GM23338 (cell line): ENCODE data around the gene TMBIM1. TPM values are rescaled to one million over a fixed set of nuclear protein-coding genes. Genes with fewer than 3 reads are reported as not detected.

Experiments
- ATAC-seq: fragments of 200-7000 bp; cut with Tn5 transposase; 3 replicates; pipeline ENCODE4 v1.9.1; 2020
- DNase-seq: peaks from one replicate; pipeline ENCODE4 v3.0.0-alpha.2; 2015; ENCODE audit warnings: low spot score
- H2AFZ ChIP-seq: fragments of 200-600 bp; sonication (generic); 2 replicates; pipeline ENCODE4 v1.8.0; 2016; ENCODE audit warnings: antibody characterized with exemption, mild to moderate bottlenecking, moderate library complexity
- H3F3A ChIP-seq: fragments of 200-600 bp; sonication (generic); replicated peaks from 2 replicates; pipeline ENCODE4 v1.8.0; 2017; ENCODE audit warnings: antibody characterized with exemption, mixed run types, low read depth
- H3K27ac ChIP-seq: fragments of 200-600 bp; sonication (generic); 2 replicates; pipeline ENCODE4 v1.6.1; 2016; ENCODE audit warnings: low read depth
- H3K27me3 ChIP-seq: fragments of 200-600 bp; sonication (generic); 2 replicates; pipeline ENCODE4 v1.8.0; 2016; ENCODE audit warnings: mild to moderate bottlenecking, mixed run types, moderate library complexity; ENCODE audit not compliant: insufficient read depth
- H3K36me3 ChIP-seq: fragments of 200-600 bp; sonication (generic); 2 replicates; pipeline ENCODE4 v1.8.0; 2016; ENCODE audit warnings: mild to moderate bottlenecking; ENCODE audit not compliant: insufficient read depth
- H3K4me1 ChIP-seq: fragments of 200-600 bp; sonication (generic); 2 replicates; pipeline ENCODE4 v1.8.0; 2016; ENCODE audit warnings: mild to moderate bottlenecking, moderate library complexity; ENCODE audit not compliant: insufficient read depth
- H3K4me2 ChIP-seq: fragments of 200-600 bp; sonication (generic); 2 replicates; pipeline ENCODE4 v1.7.1; 2017; ENCODE audit warnings: mixed run types
- H3K4me3 ChIP-seq: fragments of 200-600 bp; sonication (generic); 2 replicates; pipeline ENCODE4 v1.6.1; 2016; ENCODE audit warnings: mixed run types
- H3K79me2 ChIP-seq: fragments of 200-600 bp; sonication (generic); replicated peaks from 2 replicates; pipeline ENCODE4 v1.8.0; 2017; ENCODE audit warnings: mild to moderate bottlenecking; ENCODE audit not compliant: insufficient read depth
- H3K9me2 ChIP-seq: fragments of 200-600 bp; sonication (generic); 2 replicates; pipeline ENCODE4 v1.8.0; 2017; ENCODE audit not compliant: insufficient read depth
- H4K20me1 ChIP-seq: fragments of 200-600 bp; sonication (generic); replicated peaks from 2 replicates; pipeline ENCODE4 v1.8.0; 2017; ENCODE audit warnings: mild to moderate bottlenecking; ENCODE audit not compliant: insufficient read depth
- H3K27ac Mint-ChIP-seq: 2 replicates; pipeline ENCODE4 v1.8.0; 2020; ENCODE audit warnings: inconsistent platforms, mild to moderate bottlenecking, moderate library complexity, mixed read lengths
- H3K27me3 Mint-ChIP-seq: 3 replicates; pipeline ENCODE4 v1.8.0; 2022; ENCODE audit warnings: low read depth, mild to moderate bottlenecking, moderate library complexity, mixed read lengths, inconsistent platforms; ENCODE audit not compliant: insufficient read depth, poor library complexity
- H3K36me3 Mint-ChIP-seq: 3 replicates; pipeline ENCODE4 v1.8.0; 2021; ENCODE audit warnings: low read depth, mild to moderate bottlenecking, inconsistent platforms, moderate library complexity, mixed read lengths
- H3K4me1 Mint-ChIP-seq: 3 replicates; pipeline ENCODE4 v1.8.0; 2020; ENCODE audit warnings: mild to moderate bottlenecking, inconsistent platforms, mixed read lengths
- H3K4me3 Mint-ChIP-seq: 3 replicates; pipeline ENCODE4 v1.8.0; 2021; ENCODE audit warnings: moderate library complexity, mild to moderate bottlenecking, inconsistent platforms, mixed read lengths
- H3K9me3 Mint-ChIP-seq: 3 replicates; pipeline ENCODE4 v1.8.0; 2020; ENCODE audit warnings: moderate library complexity, mild to moderate bottlenecking, inconsistent platforms, mixed read lengths
- CREB1 ChIP-seq: fragments of 250-450 bp; sonication (Bioruptor Pico); IDR thresholded peaks from 2 replicates; pipeline ENCODE4 v1.5.0; 2020; ENCODE audit warnings: low read depth, mild to moderate bottlenecking, moderate library complexity
- EZH2 ChIP-seq: fragments of 200-600 bp; sonication (generic); IDR thresholded peaks from one replicate; pipeline ENCODE4 v1.8.0; 2017; ENCODE audit warnings: antibody characterized with exemption, mild to moderate bottlenecking, low read depth; ENCODE audit not compliant: unreplicated experiment
- EZH2phosphoT487 ChIP-seq: fragments of 200-600 bp; sonication (generic); IDR thresholded peaks from one replicate; pipeline ENCODE4 v1.8.1; 2018; ENCODE audit warnings: antibody characterized with exemption; ENCODE audit not compliant: unreplicated experiment
- JUNB ChIP-seq: IDR thresholded peaks from one replicate; pipeline ENCODE4 v1.6.1; 2016; ENCODE audit warnings: antibody characterized with exemption; ENCODE audit not compliant: unreplicated experiment
- NANOG ChIP-seq: IDR thresholded peaks from 2 replicates; pipeline ENCODE4 v1.6.1; 2016; ENCODE audit warnings: antibody characterized with exemption, borderline replicate concordance
- POLR2AphosphoS5 ChIP-seq: IDR thresholded peaks from 2 replicates; pipeline ENCODE4 v1.6.1; 2016; ENCODE audit warnings: antibody characterized with exemption, low read depth
- STAT1 ChIP-seq: IDR thresholded peaks from one replicate; pipeline ENCODE4 v1.6.1; 2016; ENCODE audit warnings: antibody characterized with exemption; ENCODE audit not compliant: unreplicated experiment
- ZNF114 ChIP-seq: fragments of 250-450 bp; sonication (Bioruptor Pico); IDR thresholded peaks from 2 replicates; pipeline ENCODE4 v1.5.0; 2020; ENCODE audit warnings: mild to moderate bottlenecking, moderate library complexity
- ZNF331 ChIP-seq: fragments of 250-450 bp; sonication (Bioruptor Pico); IDR thresholded peaks from 2 replicates; pipeline ENCODE4 v1.5.0; 2020; ENCODE audit warnings: low read depth, mild to moderate bottlenecking, moderate library complexity
- ZNF462 ChIP-seq: fragments of 250-450 bp; sonication (Bioruptor Pico); IDR thresholded peaks from 2 replicates; pipeline ENCODE4 v1.5.0; 2020; ENCODE audit warnings: mild to moderate bottlenecking, moderate library complexity
- polyA plus RNA-seq: library from polyadenylated mRNA; unstranded; fragments of >200 nt; fragmentation: Nextera tagmentation; extraction: Ambion mirVana; gene quantifications from 2 replicates; pipeline ENCODE4 v1.2.1, GENCODE V29; 2016
- total RNA-seq: library from RNA; depleted of rRNA; stranded (reverse); fragments of >200 nt; shearing (Covaris generic); gene quantifications from 2 replicates; pipeline ENCODE4 v1.2.3, GENCODE V29; 2014
- TF ChIP-seq, protein P1 (sequence below): IDR thresholded peaks from 2 replicates; pipeline ENCODE4 v1.6.1; 2016; ENCODE audit warnings: antibody characterized with exemption
- TF ChIP-seq, protein P2 (sequence below), 2 experiments: fragments of 200-600 bp in 1 of 2; sonication (generic) in 1 of 2; conservative IDR thresholded peaks; 2 replicates each; pipeline versions ENCODE4 v1.5.1 to v1.6.1; 2016 to 2017; ENCODE audit warnings: antibody characterized with exemption in 2 of 2, low read depth in 2 of 2, mild to moderate bottlenecking in 2 of 2, moderate library complexity in 1 of 2
- TF ChIP-seq, protein P3 (sequence below): IDR thresholded peaks from one replicate; pipeline ENCODE4 v1.6.1; 2018; ENCODE audit warnings: antibody characterized with exemption; ENCODE audit not compliant: unreplicated experiment

Gene TMBIM1
- total and polyA plus RNA-seq, 2 experiments from 2014 or later: 12.0 to 20.8 TPM

GRCh38 chr2:218281449-218281848 lies 10.9 kb downstream of the TMBIM1 start:
- Histone ChIP-seq H3K9me2 (no peaks in the 10 kb centered on the region), H3K4me3 (no peak overlapping the region), H4K20me1 (no peaks in the 10 kb centered on the region), H3K4me1 (peaks cover 5% of the 10 kb centered on the region), H3K36me3 (no peaks in the 10 kb centered on the region; the same call in 1 of the 2 replicates), H3K79me2 (no peaks in the 10 kb centered on the region), H3K27me3 (no peaks in the 10 kb centered on the region), H3K4me2 (no peak overlapping the region), H3F3A (no peaks in the 10 kb centered on the region), H2AFZ (no peak overlapping the region), H3K27ac (no peak overlapping the region)
- Mint-ChIP-seq H3K27me3 (peaks cover 14% of the 10 kb centered on the region), H3K36me3 (peaks cover 11% of the 10 kb centered on the region; the same call in 2 of the 3 replicates), H3K4me3 (no peak overlapping the region; the same call in 2 of the 3 replicates), H3K4me1 (peaks cover 6% of the 10 kb centered on the region; the same call in 2 of the 3 replicates), H3K27ac (no peak overlapping the region), H3K9me3 (no peaks in the 10 kb centered on the region)
- TF ChIP-seq ZNF462 (CRISPR knock-in tag) (no peak), EZH2phosphoT487 (no peak), EZH2 (no peak), POLR2AphosphoS5 (no peak), STAT1 (no peak), JUNB (no peak), ZNF114 (CRISPR knock-in tag) (no peak), CREB1 (no peak), NANOG (no peak), ZNF331 (no peak)
- TF ChIP-seq, protein P1, sequence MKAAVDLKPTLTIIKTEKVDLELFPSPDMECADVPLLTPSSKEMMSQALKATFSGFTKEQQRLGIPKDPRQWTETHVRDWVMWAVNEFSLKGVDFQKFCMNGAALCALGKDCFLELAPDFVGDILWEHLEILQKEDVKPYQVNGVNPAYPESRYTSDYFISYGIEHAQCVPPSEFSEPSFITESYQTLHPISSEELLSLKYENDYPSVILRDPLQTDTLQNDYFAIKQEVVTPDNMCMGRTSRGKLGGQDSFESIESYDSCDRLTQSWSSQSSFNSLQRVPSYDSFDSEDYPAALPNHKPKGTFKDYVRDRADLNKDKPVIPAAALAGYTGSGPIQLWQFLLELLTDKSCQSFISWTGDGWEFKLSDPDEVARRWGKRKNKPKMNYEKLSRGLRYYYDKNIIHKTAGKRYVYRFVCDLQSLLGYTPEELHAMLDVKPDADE: no peak
- TF ChIP-seq, protein P2, sequence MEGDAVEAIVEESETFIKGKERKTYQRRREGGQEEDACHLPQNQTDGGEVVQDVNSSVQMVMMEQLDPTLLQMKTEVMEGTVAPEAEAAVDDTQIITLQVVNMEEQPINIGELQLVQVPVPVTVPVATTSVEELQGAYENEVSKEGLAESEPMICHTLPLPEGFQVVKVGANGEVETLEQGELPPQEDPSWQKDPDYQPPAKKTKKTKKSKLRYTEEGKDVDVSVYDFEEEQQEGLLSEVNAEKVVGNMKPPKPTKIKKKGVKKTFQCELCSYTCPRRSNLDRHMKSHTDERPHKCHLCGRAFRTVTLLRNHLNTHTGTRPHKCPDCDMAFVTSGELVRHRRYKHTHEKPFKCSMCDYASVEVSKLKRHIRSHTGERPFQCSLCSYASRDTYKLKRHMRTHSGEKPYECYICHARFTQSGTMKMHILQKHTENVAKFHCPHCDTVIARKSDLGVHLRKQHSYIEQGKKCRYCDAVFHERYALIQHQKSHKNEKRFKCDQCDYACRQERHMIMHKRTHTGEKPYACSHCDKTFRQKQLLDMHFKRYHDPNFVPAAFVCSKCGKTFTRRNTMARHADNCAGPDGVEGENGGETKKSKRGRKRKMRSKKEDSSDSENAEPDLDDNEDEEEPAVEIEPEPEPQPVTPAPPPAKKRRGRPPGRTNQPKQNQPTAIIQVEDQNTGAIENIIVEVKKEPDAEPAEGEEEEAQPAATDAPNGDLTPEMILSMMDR (conservative IDR thresholded peaks at IDR 0.05; ENCODE audit: low read depth in 2 of 2): no peak
- TF ChIP-seq, protein P3, sequence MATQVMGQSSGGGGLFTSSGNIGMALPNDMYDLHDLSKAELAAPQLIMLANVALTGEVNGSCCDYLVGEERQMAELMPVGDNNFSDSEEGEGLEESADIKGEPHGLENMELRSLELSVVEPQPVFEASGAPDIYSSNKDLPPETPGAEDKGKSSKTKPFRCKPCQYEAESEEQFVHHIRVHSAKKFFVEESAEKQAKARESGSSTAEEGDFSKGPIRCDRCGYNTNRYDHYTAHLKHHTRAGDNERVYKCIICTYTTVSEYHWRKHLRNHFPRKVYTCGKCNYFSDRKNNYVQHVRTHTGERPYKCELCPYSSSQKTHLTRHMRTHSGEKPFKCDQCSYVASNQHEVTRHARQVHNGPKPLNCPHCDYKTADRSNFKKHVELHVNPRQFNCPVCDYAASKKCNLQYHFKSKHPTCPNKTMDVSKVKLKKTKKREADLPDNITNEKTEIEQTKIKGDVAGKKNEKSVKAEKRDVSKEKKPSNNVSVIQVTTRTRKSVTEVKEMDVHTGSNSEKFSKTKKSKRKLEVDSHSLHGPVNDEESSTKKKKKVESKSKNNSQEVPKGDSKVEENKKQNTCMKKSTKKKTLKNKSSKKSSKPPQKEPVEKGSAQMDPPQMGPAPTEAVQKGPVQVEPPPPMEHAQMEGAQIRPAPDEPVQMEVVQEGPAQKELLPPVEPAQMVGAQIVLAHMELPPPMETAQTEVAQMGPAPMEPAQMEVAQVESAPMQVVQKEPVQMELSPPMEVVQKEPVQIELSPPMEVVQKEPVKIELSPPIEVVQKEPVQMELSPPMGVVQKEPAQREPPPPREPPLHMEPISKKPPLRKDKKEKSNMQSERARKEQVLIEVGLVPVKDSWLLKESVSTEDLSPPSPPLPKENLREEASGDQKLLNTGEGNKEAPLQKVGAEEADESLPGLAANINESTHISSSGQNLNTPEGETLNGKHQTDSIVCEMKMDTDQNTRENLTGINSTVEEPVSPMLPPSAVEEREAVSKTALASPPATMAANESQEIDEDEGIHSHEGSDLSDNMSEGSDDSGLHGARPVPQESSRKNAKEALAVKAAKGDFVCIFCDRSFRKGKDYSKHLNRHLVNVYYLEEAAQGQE: no peak
- no peak for ATAC-seq
- no peak for DNase-seq
